GM18508 (cell line): ENCODE measurements around the gene WNT6.
A peak's percentile ranks its signal among the peaks of the same experiment; 100 is the strongest.

Experiments
- ATAC-seq: cut with Tn5 transposase; IDR thresholded peaks from one replicate; pipeline ENCODE4 v1.9.1; 2021; ENCODE audit warnings: moderate number of reproducible peaks; ENCODE audit not compliant: insufficient read depth, unreplicated experiment

WNT6 gene

DNA sequence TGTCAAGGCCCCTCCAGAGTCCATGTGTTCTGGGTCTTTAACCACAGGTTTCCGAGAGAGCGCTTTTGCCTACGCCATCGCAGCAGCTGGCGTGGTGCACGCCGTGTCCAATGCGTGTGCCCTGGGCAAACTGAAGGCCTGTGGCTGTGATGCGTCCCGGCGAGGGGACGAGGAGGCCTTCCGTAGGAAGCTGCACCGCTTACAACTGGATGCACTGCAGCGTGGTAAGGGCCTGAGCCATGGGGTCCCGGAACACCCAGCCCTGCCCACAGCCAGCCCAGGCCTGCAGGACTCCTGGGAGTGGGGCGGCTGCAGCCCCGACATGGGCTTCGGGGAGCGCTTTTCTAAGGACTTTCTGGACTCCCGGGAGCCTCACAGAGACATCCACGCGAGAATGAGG, 30.3 kb downstream of the WNT6 start:
- ATAC-seq, result no peak

DNA sequence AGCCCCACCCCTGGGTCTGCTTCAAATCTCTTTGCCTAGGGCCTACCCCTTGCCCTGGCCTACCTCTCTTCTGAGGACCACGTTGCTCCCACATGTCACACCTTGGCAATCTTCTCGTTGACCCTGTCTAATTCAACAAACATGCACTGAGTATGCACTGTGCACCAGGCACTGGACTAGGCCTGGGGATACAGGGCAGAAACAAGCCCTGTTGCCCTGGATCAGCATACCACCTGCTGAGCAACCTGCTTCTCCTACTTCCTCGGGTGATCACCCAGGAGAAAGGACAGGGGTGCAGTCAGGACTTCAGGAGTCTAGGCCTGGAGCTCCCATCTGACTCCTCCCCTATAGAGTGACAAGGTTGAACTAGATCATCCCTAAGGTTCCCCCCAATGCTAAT, 30.8 kb downstream of the WNT6 start:
- ATAC-seq, result no peak

DNA sequence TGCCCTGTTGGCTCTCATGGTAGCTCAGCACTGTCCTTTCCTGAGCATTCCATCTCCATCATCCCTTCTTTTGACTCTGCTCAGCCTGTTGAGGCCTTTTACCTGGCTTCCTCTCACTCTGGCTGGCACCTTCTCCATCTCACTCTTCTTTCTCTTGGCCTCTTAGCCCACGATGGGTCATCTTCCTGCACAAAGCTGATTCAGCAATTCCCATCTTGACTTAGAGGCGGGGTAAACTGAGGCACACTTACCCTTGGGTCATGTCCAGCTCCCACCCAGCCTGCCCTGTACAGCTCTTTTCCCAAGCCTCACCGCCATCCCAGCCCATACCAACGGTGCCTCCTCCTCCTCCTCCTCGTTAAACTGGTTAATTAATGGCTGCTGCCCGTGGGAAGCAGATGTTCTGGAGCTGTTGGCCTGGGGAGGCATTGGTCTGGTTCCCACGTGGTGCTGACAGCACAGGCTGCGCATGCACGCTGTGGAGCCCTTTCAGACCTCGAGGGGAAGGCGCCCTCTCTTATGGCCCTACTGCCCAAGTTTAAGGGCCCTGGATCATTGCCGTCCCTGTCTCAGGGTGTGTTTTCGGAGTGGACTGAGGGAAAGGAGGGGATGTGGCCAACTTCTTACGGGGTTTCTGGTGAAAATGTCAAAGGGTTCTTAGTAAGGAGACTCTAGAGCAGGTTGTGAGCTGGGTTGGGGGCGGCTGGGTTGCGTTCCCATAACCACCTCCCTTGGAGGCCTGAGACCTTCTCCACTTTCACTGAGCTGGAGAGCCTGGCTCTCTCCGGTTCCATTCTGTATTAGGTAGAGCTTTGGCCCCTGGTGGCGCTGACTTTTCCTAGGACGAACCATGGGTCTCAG, 31.9 kb downstream of the WNT6 start:
- ATAC-seq, result no peak

GRCh38 chr2:218892693-218893348, 33.2 kb downstream of the WNT6 start:
- ATAC-seq, result peak; percentile 33

GRCh38 chr2:218893349-218894150, 33.9 kb downstream of the WNT6 start:
- no peak for ATAC-seq

GRCh38 chr2:218894151-218894879, 34.7 kb downstream of the WNT6 start:
- no peak for ATAC-seq

GRCh38 chr2:218894880-218895157, 35.2 kb downstream of the WNT6 start:
- no peak for ATAC-seq

GRCh38 chr2:218895326-218895725, 35.7 kb downstream of the WNT6 start:
- ATAC-seq, result no peak

DNA sequence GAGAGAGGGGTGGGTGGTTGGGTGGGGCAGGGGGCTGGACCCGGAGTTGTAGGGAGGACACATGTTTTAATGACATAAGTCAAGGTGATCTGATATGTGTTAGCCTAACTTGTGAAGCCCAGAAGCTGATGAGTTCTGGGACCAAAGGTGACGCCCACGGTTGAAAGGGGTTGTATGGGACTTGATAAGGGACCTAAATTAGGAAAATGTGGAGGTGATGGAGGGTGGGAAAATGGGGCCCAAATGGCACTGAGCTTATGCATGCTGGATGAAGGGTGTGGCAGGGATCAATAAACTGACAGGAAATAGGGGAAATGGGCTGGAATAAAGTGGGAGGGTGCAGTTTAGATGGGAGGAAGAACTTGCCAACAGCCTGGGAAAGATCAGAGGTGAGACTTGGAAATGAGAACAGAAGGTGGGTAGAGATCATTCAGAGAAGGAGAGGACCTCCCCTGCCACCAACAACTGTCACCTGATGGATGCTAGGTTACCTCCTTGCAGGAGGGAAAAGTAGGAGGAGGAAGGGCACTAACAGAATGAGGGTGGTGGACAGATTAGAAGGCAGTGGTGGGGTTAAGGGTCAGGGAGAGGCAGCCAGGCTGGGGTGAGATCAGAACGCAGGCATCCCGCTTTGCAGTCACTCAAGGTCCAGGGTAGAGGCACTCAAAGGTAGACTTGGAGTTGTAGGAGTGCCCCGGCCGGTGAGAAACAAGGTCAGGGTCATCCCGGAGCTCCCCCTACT, 36.3 kb downstream of the WNT6 start:
- ATAC-seq, result peak; percentile 16

- peak; percentile 34 for ATAC-seq
Observed at GRCh38 chr2:218896501-218897393, 37.1 kb downstream of the WNT6 start.

DNA sequence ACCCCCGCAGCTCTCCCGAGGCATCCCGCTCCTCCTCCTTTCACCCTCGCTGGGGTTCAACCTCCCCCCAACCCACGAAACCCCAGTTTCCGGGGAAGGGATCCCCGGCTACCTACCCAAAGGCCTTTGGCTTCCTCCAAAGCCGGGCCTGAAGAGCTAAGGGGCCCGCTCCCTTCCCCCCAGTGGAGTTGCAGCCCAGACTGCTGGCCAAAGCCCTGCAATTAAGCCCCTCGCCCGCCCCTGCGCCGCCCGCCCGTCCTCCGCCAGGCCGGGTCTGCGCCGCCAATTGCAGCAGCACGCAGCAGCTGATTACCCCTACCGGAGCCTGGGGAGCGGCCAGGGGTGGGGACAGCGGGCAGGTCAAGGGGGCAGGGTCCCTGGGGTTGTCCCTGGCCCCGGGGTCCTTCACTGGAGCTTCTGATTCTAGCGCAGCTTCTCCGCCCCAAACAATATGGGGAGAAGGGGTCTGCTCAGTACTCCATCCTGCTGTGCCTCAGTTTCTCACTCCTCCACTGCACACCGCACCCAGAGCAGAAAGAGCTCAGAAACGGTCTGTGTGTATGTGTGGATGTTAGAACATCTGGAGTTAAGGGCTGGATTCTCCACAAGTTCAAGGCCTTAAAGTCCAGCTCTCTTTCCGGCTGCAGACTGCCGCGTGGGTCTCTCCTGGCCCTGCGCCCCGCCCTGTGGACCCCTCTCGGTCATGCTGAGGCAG, 37.9 kb downstream of the WNT6 start:
- no peak for ATAC-seq

GRCh38 chr2:218898109-218898878, 38.7 kb downstream of the WNT6 start:
- no peak for ATAC-seq

DNA sequence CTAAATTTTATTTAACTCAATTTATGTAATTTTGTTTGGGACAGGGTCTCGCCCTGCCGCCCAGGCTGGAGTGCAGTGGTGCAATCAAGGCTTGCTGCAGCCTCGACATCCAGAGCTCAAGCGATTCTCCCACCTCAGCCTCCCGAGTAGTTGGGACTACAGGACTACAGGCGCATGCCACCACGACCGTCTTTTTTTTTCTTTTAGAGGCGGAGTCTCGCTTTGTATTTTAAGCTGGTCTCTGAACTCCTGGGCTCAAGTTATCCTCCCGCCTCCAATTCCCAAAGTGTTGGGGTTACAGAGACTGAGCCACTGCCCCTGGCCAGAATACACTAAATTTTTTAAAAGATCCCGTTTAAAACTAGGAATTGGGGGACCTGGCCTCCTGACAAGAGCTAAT, 39.5 kb downstream of the WNT6 start:
- ATAC-seq, result no peak

DNA sequence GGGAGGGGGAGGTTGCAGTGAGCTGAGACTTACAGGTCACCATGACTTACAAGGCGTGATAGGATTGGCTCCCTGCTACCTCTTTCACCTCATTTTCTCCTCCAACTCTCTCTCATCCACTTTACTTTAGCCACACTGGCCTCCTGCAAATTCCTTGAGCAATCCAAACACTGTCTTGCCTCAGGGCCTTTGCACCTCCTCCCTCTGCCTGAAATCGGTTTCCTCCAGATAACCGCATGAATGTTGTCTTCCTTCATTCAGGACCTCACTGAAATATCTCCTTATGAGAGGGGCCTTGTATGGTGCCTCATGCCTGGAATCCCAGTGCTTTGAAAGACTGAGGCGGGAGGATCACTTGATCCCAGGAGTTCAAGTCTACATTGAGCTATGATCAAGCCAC, 42.8 kb downstream of the WNT6 start:
- no peak for ATAC-seq

- no peak for ATAC-seq
Observed at GRCh38 chr2:218904176-218904575, 44.6 kb downstream of the WNT6 start.

DNA sequence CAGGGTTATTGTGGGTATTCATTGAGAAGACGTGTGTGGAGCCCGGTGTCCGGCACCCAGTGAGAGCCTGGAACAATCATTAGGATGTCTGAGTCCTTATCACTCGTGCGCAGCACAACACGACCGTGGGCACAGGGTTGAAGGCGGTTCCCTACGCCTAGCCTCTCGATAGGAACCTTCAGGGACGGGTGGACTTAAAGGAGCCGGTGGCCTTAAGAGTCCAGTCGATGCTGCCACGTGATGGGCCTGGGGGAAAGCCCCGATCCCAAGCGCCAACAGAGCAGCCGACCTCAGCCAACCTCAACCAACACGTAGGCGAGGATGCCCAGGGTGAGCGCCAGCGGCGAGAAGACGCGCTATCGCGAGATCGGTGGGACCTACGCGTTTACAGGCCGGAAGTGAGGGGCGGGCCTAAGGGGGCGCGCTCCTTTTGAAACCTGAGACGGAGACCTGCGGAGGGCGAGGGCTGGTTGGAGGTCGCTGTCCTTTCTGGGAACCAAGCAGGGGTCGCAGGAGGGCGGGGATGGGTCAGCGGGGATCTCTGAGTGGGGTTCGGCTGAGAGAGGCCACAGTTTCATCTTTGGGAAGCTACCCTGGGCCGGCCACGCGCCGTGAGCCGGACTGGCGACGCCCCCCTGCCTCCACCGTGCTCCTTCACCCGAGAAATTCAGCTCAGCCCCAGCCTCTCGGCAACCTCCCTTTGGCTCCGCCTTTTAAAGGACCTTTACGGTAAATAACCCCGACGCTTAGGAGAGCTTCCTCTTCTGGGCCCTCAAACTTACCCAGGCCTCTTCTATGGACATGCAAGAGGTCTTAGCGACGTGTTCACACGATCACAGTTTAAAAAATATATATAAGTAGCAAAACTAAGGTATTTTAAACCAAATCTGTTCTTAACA, 49.4 kb downstream of the WNT6 start:
- ATAC-seq, result peak; percentile 68

DNA sequence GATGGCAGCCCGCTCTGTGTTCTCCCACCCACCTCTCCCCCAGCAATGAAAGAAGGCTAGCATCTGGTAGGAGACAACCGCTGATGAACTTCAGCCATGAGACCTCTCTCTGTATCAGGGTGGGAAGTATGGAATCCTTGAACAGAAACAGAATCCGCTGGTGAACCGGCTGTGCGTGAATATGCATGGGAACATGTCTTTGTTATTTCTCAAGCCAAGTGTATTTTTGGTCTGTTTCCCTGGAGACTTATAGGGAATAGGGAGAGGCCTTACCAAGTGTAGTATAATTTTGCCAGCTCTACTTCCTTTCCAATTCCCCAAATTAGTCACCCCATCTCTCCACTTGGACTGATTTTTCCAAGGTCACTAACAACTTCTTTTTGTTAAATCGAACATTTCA, 51.1 kb downstream of the WNT6 start:
- ATAC-seq, result no peak
